Measurements from ENCODE around the gene PCTP.

PCTP gene

DNA sequence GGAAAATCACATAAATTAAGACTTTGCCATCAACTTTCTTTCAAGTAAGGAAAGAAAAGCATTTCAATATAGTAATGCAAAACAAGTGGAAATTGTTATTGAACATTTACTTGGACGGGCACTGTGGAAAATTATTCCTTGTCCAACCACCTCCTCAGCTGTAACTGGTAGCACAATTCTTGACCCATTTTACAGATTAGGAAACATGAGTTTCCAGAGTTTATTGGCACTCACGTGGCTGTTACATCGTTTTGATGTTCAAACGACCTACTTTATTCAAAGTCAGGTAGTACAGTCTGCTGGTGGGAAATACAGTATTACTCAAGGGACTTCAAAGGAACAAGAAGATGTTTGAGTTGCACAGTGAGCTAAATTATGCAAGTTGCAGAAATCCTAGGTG, 866 bp upstream of the PCTP start:
- no peak overlapping the region for H2BK5ac ChIP-seq (ENCODE audit: low read depth, low read length, poor library complexity)
- H4K8ac ChIP-seq (ENCODE audit: low read depth, low read length) = no peak overlapping the region
- H2AFZ ChIP-seq (ENCODE audit: insufficient read depth, low read length, poor library complexity) = no peak overlapping the region
- H3K23ac ChIP-seq (ENCODE audit: low read length) = no peak overlapping the region
- no peak overlapping the region for H3K4me2 ChIP-seq (ENCODE audit: low read length)
- H3K79me1 ChIP-seq (ENCODE audit: low read length) = peaks cover 5% of the 10 kb centered on the region
- no peak overlapping the region for H3K14ac ChIP-seq (ENCODE audit: low read length)
- H4K91ac ChIP-seq (ENCODE audit: low read depth, low read length) = no peak overlapping the region
- H3K9me3 ChIP-seq (ENCODE audit: insufficient read depth, low read depth, low read length) = no peaks in the 10 kb centered on the region
- no peak for DNase-seq
- peaks cover 0 to 2% of the 10 kb centered on the region in 2 experiments for H3K36me3 ChIP-seq (ENCODE audit: control insufficient read depth in 1 of 2, insufficient read depth in 2 of 2, low read length in 2 of 2)
- peaks cover 3% of the 10 kb centered on the region for H3K79me2 ChIP-seq (ENCODE audit: control insufficient read depth, insufficient read depth, low read length, poor library complexity)
- no peak overlapping the region for H2AK5ac ChIP-seq (ENCODE audit: low read length)
- H3K27ac ChIP-seq (ENCODE audit: low read depth, low read length) = no peak overlapping the region
- H3K4me1 ChIP-seq (ENCODE audit: control insufficient read depth in 1 of 2, insufficient read depth in 2 of 2, low read length in 2 of 2) = peaks cover 4 to 7% of the 10 kb centered on the region in 2 experiments
- H3K18ac ChIP-seq (ENCODE audit: low read length) = no peak overlapping the region
- H3K9ac ChIP-seq (ENCODE audit: low read length) = no peak overlapping the region
- no peak overlapping the region for H2BK120ac ChIP-seq (ENCODE audit: insufficient read depth, low read length, poor library complexity)
- no peak overlapping the region for H2BK12ac ChIP-seq (ENCODE audit: low read length)
- no peak overlapping the region for H3K4ac ChIP-seq (ENCODE audit: low read depth, low read length)
- no peak overlapping the region for H3K4me3 ChIP-seq (ENCODE audit: low read depth, low read length)
- no CpG with 5 or more reads among the region's 4 CpGs for WGBS (ENCODE audit: extremely low coverage, insufficient coverage, insufficient read length)
- H3K27me3 ChIP-seq (ENCODE audit: insufficient read depth, low read length) = no peaks in the 10 kb centered on the region
- no peak overlapping the region for H4K12ac ChIP-seq (ENCODE audit: low read depth, low read length)

DNA sequence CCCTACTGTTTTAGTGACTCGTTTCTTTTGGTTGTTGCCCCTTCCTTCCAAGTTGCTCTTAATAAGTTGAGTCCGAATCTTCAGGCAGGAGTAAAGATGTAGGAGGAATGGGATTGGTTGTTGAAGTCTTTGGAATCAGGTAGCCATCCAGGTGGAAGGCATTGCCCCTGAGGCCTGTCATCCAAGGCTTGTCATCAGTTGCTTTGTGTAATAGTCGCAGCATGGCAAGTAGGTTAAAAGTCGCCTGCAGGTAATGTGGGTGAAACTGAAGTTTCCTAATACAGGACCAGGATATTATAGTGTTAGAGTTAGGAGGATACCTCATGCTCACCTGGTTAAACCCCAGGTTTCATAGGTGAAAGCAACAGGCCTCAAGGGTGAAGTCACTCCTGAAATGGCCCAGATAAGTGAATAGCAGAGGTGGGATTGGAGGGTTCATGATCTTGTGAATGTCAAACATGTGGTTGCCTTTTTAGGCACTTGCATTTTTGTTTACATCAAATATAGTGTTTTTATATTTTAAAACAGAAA, 934 bp downstream of the PCTP start:
- no peaks in the 10 kb centered on the region for H3K27me3 ChIP-seq (ENCODE audit: insufficient read depth, low read length)
- H2AFZ ChIP-seq (ENCODE audit: insufficient read depth, low read length, poor library complexity) = no peak overlapping the region
- no peak overlapping the region for H2BK12ac ChIP-seq (ENCODE audit: low read length)
- H3K4me1 ChIP-seq (ENCODE audit: control insufficient read depth in 1 of 2, insufficient read depth in 2 of 2, low read length in 2 of 2) = peaks cover 4 to 7% of the 10 kb centered on the region in 2 experiments
- no peak overlapping the region for H4K91ac ChIP-seq (ENCODE audit: low read depth, low read length)
- no peak overlapping the region for H3K9ac ChIP-seq (ENCODE audit: low read length)
- H3K4ac ChIP-seq (ENCODE audit: low read depth, low read length) = no peak overlapping the region
- H4K8ac ChIP-seq (ENCODE audit: low read depth, low read length) = no peak overlapping the region
- peaks cover 0 to 2% of the 10 kb centered on the region in 2 experiments for H3K36me3 ChIP-seq (ENCODE audit: control insufficient read depth in 1 of 2, insufficient read depth in 2 of 2, low read length in 2 of 2)
- WGBS (ENCODE audit: extremely low coverage, insufficient coverage, insufficient read length) = no CpG with 5 or more reads among the region's 4 CpGs
- no peaks in the 10 kb centered on the region for H3K9me3 ChIP-seq (ENCODE audit: insufficient read depth, low read depth, low read length)
- H2BK120ac ChIP-seq (ENCODE audit: insufficient read depth, low read length, poor library complexity) = no peak overlapping the region
- peak; percentile 72 to 88 for DNase-seq
- no peak overlapping the region for H2BK5ac ChIP-seq (ENCODE audit: low read depth, low read length, poor library complexity)
- H3K79me1 ChIP-seq (ENCODE audit: low read length) = peaks cover 5% of the 10 kb centered on the region
- no peak overlapping the region for H3K27ac ChIP-seq (ENCODE audit: low read depth, low read length)
- no peak overlapping the region for H3K18ac ChIP-seq (ENCODE audit: low read length)
- H3K4me2 ChIP-seq (ENCODE audit: low read length) = peak overlapping the region; percentile 66
- H3K79me2 ChIP-seq (ENCODE audit: control insufficient read depth, insufficient read depth, low read length, poor library complexity) = peaks cover 3% of the 10 kb centered on the region
- no peak overlapping the region for H2AK5ac ChIP-seq (ENCODE audit: low read length)
- H4K12ac ChIP-seq (ENCODE audit: low read depth, low read length) = no peak overlapping the region
- no peak overlapping the region for H3K14ac ChIP-seq (ENCODE audit: low read length)
- H3K4me3 ChIP-seq (ENCODE audit: low read depth, low read length) = peak overlapping the region; percentile 75
- no peak overlapping the region for H3K23ac ChIP-seq (ENCODE audit: low read length)

DNA sequence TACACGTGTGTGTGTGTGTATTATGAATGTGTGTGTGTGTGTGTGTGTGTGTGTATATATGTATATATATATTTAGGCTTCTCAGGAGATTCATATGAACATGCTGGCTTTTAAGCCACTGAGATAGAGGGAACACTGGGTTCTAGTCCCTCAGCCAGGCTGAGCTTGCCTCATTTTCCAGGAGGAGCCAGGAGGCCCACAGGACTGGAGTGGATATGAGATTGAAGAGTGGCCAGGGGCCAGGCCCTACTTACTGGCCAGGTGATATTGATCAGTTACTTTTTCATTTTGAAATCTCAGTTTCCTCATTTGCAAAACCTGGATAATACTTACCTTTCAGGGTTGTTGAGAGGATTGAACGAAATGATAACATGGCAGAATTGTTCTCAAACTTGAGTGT, 5.8 kb downstream of the PCTP start:
- Histone ChIP-seq H2AK5ac (ENCODE audit: low read length) (no peak overlapping the region), H3K4me2 (ENCODE audit: low read length) (no peak overlapping the region), H2BK120ac (ENCODE audit: insufficient read depth, low read length, poor library complexity) (no peak overlapping the region), H4K91ac (ENCODE audit: low read depth, low read length) (no peak overlapping the region), H3K9me3 (ENCODE audit: insufficient read depth, low read depth, low read length) (no peaks in the 10 kb centered on the region), H4K8ac (ENCODE audit: low read depth, low read length) (no peak overlapping the region), H3K27ac (ENCODE audit: low read depth, low read length) (no peak overlapping the region), H3K18ac (ENCODE audit: low read length) (no peak overlapping the region), H2AFZ (ENCODE audit: insufficient read depth, low read length, poor library complexity) (no peak overlapping the region), H3K27me3 (ENCODE audit: insufficient read depth, low read length) (no peaks in the 10 kb centered on the region), H3K9ac (ENCODE audit: low read length) (no peak overlapping the region), H3K4me1 (ENCODE audit: control insufficient read depth in 1 of 2, insufficient read depth in 2 of 2, low read length in 2 of 2) (peaks cover 11 to 12% of the 10 kb centered on the region in 2 experiments), H3K4me3 (ENCODE audit: low read depth, low read length) (no peak overlapping the region), H3K36me3 (ENCODE audit: control insufficient read depth in 1 of 2, insufficient read depth in 2 of 2, low read length in 2 of 2) (peaks cover 0 to 2% of the 10 kb centered on the region in 2 experiments), H2BK5ac (ENCODE audit: low read depth, low read length, poor library complexity) (no peak overlapping the region), H2BK12ac (ENCODE audit: low read length) (no peak overlapping the region), H3K14ac (ENCODE audit: low read length) (no peak overlapping the region), H3K79me1 (ENCODE audit: low read length) (no peaks in the 10 kb centered on the region), H4K12ac (ENCODE audit: low read depth, low read length) (no peak overlapping the region), H3K4ac (ENCODE audit: low read depth, low read length) (no peak overlapping the region), H3K23ac (ENCODE audit: low read length) (no peak overlapping the region), H3K79me2 (ENCODE audit: control insufficient read depth, insufficient read depth, low read length, poor library complexity) (no peaks in the 10 kb centered on the region)
- no peak for DNase-seq
- WGBS (ENCODE audit: extremely low coverage, insufficient coverage, insufficient read length) = no CpG with 5 or more reads among the region's 2 CpGs

DNA sequence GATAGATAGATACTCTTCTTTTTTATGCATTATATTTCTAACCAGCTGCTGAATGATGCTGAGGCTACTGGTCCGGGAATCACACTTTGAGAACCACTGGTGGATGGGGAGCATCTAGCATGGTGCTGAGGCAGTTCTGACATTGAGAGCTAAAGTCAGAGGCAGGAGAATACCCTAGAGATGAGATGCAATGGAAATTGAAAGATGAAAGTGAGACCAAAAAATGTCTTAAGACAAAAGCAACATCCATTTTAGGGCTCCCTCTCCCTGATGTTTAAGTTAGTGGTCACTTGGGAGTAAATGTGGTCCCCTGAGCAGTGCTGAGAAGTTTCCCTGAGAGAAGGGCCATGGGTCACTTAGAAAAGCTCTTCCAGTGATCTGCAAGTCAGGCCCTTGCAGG, 6.8 kb downstream of the PCTP start:
- Histone ChIP-seq H3K23ac (ENCODE audit: low read length) (no peak overlapping the region), H3K14ac (ENCODE audit: low read length) (no peak overlapping the region), H3K79me2 (ENCODE audit: control insufficient read depth, insufficient read depth, low read length, poor library complexity) (no peaks in the 10 kb centered on the region), H3K27me3 (ENCODE audit: insufficient read depth, low read length) (no peaks in the 10 kb centered on the region), H3K9ac (ENCODE audit: low read length) (no peak overlapping the region), H4K91ac (ENCODE audit: low read depth, low read length) (no peak overlapping the region), H2BK12ac (ENCODE audit: low read length) (no peak overlapping the region), H4K8ac (ENCODE audit: low read depth, low read length) (no peak overlapping the region), H3K27ac (ENCODE audit: low read depth, low read length) (no peak overlapping the region), H3K4me2 (ENCODE audit: low read length) (no peak overlapping the region), H3K18ac (ENCODE audit: low read length) (no peak overlapping the region), H3K4ac (ENCODE audit: low read depth, low read length) (no peak overlapping the region), H3K9me3 (ENCODE audit: insufficient read depth, low read depth, low read length) (no peaks in the 10 kb centered on the region), H3K4me3 (ENCODE audit: low read depth, low read length) (no peak overlapping the region), H2BK120ac (ENCODE audit: insufficient read depth, low read length, poor library complexity) (no peak overlapping the region), H2BK5ac (ENCODE audit: low read depth, low read length, poor library complexity) (no peak overlapping the region), H3K79me1 (ENCODE audit: low read length) (no peaks in the 10 kb centered on the region), H2AK5ac (ENCODE audit: low read length) (no peak overlapping the region), H4K12ac (ENCODE audit: low read depth, low read length) (no peak overlapping the region), H2AFZ (ENCODE audit: insufficient read depth, low read length, poor library complexity) (no peak overlapping the region), H3K4me1 (ENCODE audit: control insufficient read depth in 1 of 2, insufficient read depth in 2 of 2, low read length in 2 of 2) (peaks cover 8% of the 10 kb centered on the region in 2 experiments), H3K36me3 (ENCODE audit: control insufficient read depth in 1 of 2, insufficient read depth in 2 of 2, low read length in 2 of 2) (peaks cover 0 to 2% of the 10 kb centered on the region in 2 experiments)
- WGBS (ENCODE audit: extremely low coverage, insufficient coverage, insufficient read length) = no CpG with 5 or more reads among the region's 1 CpG
- no peak for DNase-seq
